ENCODE data around the gene TNFRSF8. TPM values are rescaled to one million over a fixed set of nuclear protein-coding genes. Genes with fewer than 3 reads are reported as not detected.
"Not testable (repeated sequence)": the region's sequence is repeated elsewhere in the genome, so short reads cannot be mapped to it uniquely, and the experiment has no call there.

Gene TNFRSF8
- total RNA-seq, 4 donors from 2014 or later, result 0.26 to 2.4 (median 0.85) TPM

GRCh38 chr1:12097321-12097720 is 34.2 kb downstream of the TNFRSF8 start:
- Histone ChIP-seq H3K36me3 (no peaks in the 10 kb centered on the region), H3K4me1 (no peaks in the 10 kb centered on the region), H3K9me3 (no peaks in the 10 kb centered on the region), H3K4me3 (no peak overlapping the region), H3K27ac (no peak overlapping the region), H3K27me3 (no peaks in the 10 kb centered on the region)
- DNase-seq, result no peak
- TF ChIP-seq CTCF (IDR thresholded peaks at IDR 0.05), result no peak
- TF ChIP-seq POLR2A (IDR thresholded peaks at IDR 0.05), result no peak
- intact Hi-C loops (cut with DNase I; ENCODE audit: low total_unique reads), result no loop called here

- no peak for TF ChIP-seq CTCF (IDR thresholded peaks at IDR 0.05)
- no peak for TF ChIP-seq POLR2A (IDR thresholded peaks at IDR 0.05)
- H3K4me1 ChIP-seq, result no peaks in the 10 kb centered on the region
- no peaks in the 10 kb centered on the region for H3K36me3 ChIP-seq
- H3K27ac ChIP-seq, result no peak overlapping the region
- no peak overlapping the region for H3K4me3 ChIP-seq
- intact Hi-C loops (cut with DNase I; ENCODE audit: low total_unique reads), result no loop called here
- H3K27me3 ChIP-seq, result no peaks in the 10 kb centered on the region
- H3K9me3 ChIP-seq, result no peaks in the 10 kb centered on the region
- no peak for DNase-seq
Observed at GRCh38 chr1:12098786-12099185, 35.7 kb downstream of the TNFRSF8 start.

GRCh38 chr1:12099610-12100009 is 36.5 kb downstream of the TNFRSF8 start:
- H3K4me1 ChIP-seq, result no peaks in the 10 kb centered on the region
- intact Hi-C loops (cut with DNase I; ENCODE audit: low total_unique reads), result no loop called here
- H3K4me3 ChIP-seq, result no peak overlapping the region
- no peak for DNase-seq
- no peak overlapping the region for H3K27ac ChIP-seq
- no peak for TF ChIP-seq POLR2A (IDR thresholded peaks at IDR 0.05)
- TF ChIP-seq CTCF (IDR thresholded peaks at IDR 0.05), result no peak
- no peaks in the 10 kb centered on the region for H3K9me3 ChIP-seq
- H3K36me3 ChIP-seq, result no peaks in the 10 kb centered on the region
- no peaks in the 10 kb centered on the region for H3K27me3 ChIP-seq

- intact Hi-C loops (cut with DNase I; ENCODE audit: low total_unique reads), result no loop called here
- Histone ChIP-seq H3K36me3 (no peaks in the 10 kb centered on the region), H3K27me3 (no peaks in the 10 kb centered on the region), H3K4me3 (no peak overlapping the region), H3K4me1 (no peaks in the 10 kb centered on the region), H3K27ac (no peak overlapping the region), H3K9me3 (no peaks in the 10 kb centered on the region)
- TF ChIP-seq POLR2A (IDR thresholded peaks at IDR 0.05) (no peak), CTCF (IDR thresholded peaks at IDR 0.05) (no peak)
- DNase-seq, result no peak
Observed at GRCh38 chr1:12100071-12100470, 37.0 kb downstream of the TNFRSF8 start.

GRCh38 chr1:12101120-12101519 is 38.0 kb downstream of the TNFRSF8 start:
- H3K36me3 ChIP-seq; H3K27me3 ChIP-seq; DNase-seq; intact Hi-C loops (cut with DNase I; ENCODE audit: low total_unique reads); H3K4me1 ChIP-seq; H3K4me3 ChIP-seq; H3K9me3 ChIP-seq; H3K27ac ChIP-seq: not testable (repeated sequence)

- Histone ChIP-seq H3K27ac (no peak overlapping the region), H3K4me3 (no peak overlapping the region), H3K36me3 (no peaks in the 10 kb centered on the region), H3K4me1 (no peaks in the 10 kb centered on the region), H3K27me3 (no peaks in the 10 kb centered on the region), H3K9me3 (no peaks in the 10 kb centered on the region)
- DNase-seq, result no peak
- intact Hi-C loops (cut with DNase I; ENCODE audit: low total_unique reads), result no loop called here
- TF ChIP-seq CTCF (IDR thresholded peaks at IDR 0.05), result no peak
Observed at GRCh38 chr1:12102066-12102465, 39.0 kb downstream of the TNFRSF8 start.
